SK-N-SH treated with all-trans-retinoic acid at 6 μM for 48 hours (cell line): ENCODE measurements around the gene MRPL36.

Experiments
- ATAC-seq: fragments of 200-7000 bp; cut with Tn5 transposase; 3 replicates; pipeline ENCODE4 v1.9.1; 2020; ENCODE audit warnings: mild to moderate bottlenecking, moderate library complexity
- ARNTL ChIP-seq: fragments of 450-650 bp; formaldehyde crosslinking; IDR thresholded peaks from 2 replicates; pipeline ENCODE4 v1.5.0; 2020; ENCODE audit warnings: low read depth, mild to moderate bottlenecking, moderate library complexity, borderline replicate concordance
- BACH2 ChIP-seq: fragments of 250-450 bp; sonication (Bioruptor Pico); IDR thresholded peaks from 2 replicates; pipeline ENCODE4 v1.9.0; 2021; ENCODE audit warnings: mild to moderate bottlenecking, borderline replicate concordance
- OSR1 ChIP-seq: fragments of 250-450 bp; sonication (Bioruptor Pico); IDR thresholded peaks from 2 replicates; pipeline ENCODE4 v1.8.0; 2022; ENCODE audit warnings: moderate library complexity, mild to moderate bottlenecking, inconsistent platforms
- PATZ1 ChIP-seq: fragments of 250-450 bp; sonication (Bioruptor Pico); IDR thresholded peaks from 2 replicates; pipeline ENCODE4 v1.8.0; 2020; ENCODE audit warnings: mild to moderate bottlenecking, moderate library complexity, borderline replicate concordance
- PPARA ChIP-seq: fragments of 250-450 bp; sonication (Bioruptor Pico); IDR thresholded peaks from 2 replicates; pipeline ENCODE4 v1.5.0; 2020; ENCODE audit warnings: mild to moderate bottlenecking, borderline replicate concordance
- RARB ChIP-seq: fragments of 250-450 bp; sonication (Bioruptor Pico); IDR thresholded peaks from 2 replicates; pipeline ENCODE4 v1.8.0; 2021; ENCODE audit warnings: mild to moderate bottlenecking, moderate library complexity
- SNAI2 ChIP-seq: fragments of 250-450 bp; sonication (Bioruptor Pico); IDR thresholded peaks from 2 replicates; pipeline ENCODE4 v1.5.0; 2020; ENCODE audit warnings: mild to moderate bottlenecking, moderate library complexity
- TCF4 ChIP-seq: fragments of 250-450 bp; sonication (Bioruptor Pico); IDR thresholded peaks from 2 replicates; pipeline ENCODE4 v1.8.0; 2021; ENCODE audit warnings: mild to moderate bottlenecking, moderate library complexity, borderline replicate concordance
- TOX ChIP-seq: fragments of 250-450 bp; sonication (Bioruptor Pico); IDR thresholded peaks from 2 replicates; pipeline ENCODE4 v1.8.0; 2021; ENCODE audit warnings: mild to moderate bottlenecking, moderate library complexity, borderline replicate concordance
- ZC3H10 ChIP-seq: fragments of 250-450 bp; sonication (Bioruptor Pico); IDR thresholded peaks from 2 replicates; pipeline ENCODE4 v1.5.1; 2021; ENCODE audit warnings: mild to moderate bottlenecking, moderate library complexity
- ZFP3 ChIP-seq: fragments of 250-450 bp; sonication (Bioruptor Pico); IDR thresholded peaks from 2 replicates; pipeline ENCODE4 v1.5.0; 2020; ENCODE audit warnings: mild to moderate bottlenecking, moderate library complexity
- ZFP30 ChIP-seq: fragments of 450-650 bp; formaldehyde crosslinking; IDR thresholded peaks from 2 replicates; pipeline ENCODE4 v1.5.0; 2022; ENCODE audit warnings: mild to moderate bottlenecking, moderate library complexity
- ZNF70 ChIP-seq: fragments of 450-650 bp; formaldehyde crosslinking; IDR thresholded peaks from 2 replicates; pipeline ENCODE4 v1.5.0; 2020; ENCODE audit warnings: mild to moderate bottlenecking, moderate library complexity
- ZNF8 ChIP-seq: fragments of 450-650 bp; formaldehyde crosslinking; IDR thresholded peaks from 2 replicates; pipeline ENCODE4 v1.5.0; 2020; ENCODE audit warnings: mild to moderate bottlenecking, moderate library complexity
- TF ChIP-seq, protein P1 (sequence below): fragments of 250-450 bp; sonication (Bioruptor Pico); IDR thresholded peaks from 2 replicates; pipeline ENCODE4 v1.5.1; 2020; ENCODE audit warnings: low read depth, mild to moderate bottlenecking, moderate library complexity
- TF ChIP-seq, protein P2 (sequence below): fragments of 250-450 bp; sonication (Bioruptor Pico); IDR thresholded peaks from 2 replicates; pipeline ENCODE4 v1.8.0; 2021; ENCODE audit warnings: low read depth, mild to moderate bottlenecking, moderate library complexity, borderline replicate concordance
- TF ChIP-seq, protein P3 (sequence below): fragments of 250-450 bp; sonication (Bioruptor Pico); IDR thresholded peaks from 2 replicates; pipeline ENCODE4 v1.5.1; 2021; ENCODE audit warnings: mild to moderate bottlenecking, moderate library complexity
- TF ChIP-seq, protein P4 (sequence below): fragments of 250-450 bp; sonication (Bioruptor Pico); IDR thresholded peaks from 2 replicates; pipeline ENCODE4 v1.5.0; 2020; ENCODE audit warnings: mild to moderate bottlenecking, moderate library complexity

MRPL36 gene

GRCh38 chr5:1749346-1750124 lies 50.1 kb downstream of the MRPL36 start:
- no peak for ATAC-seq
- TF ChIP-seq RARB (CRISPR knock-in tag) (no peak), OSR1 (CRISPR knock-in tag) (no peak), ZNF70 (no peak), TOX (CRISPR knock-in tag) (no peak), PATZ1 (CRISPR knock-in tag) (no peak), ZFP3 (CRISPR knock-in tag) (no peak), SNAI2 (no peak), ZNF8 (CRISPR knock-in tag) (no peak), PPARA (CRISPR knock-in tag) (no peak)
- TF ChIP-seq, protein P1, sequence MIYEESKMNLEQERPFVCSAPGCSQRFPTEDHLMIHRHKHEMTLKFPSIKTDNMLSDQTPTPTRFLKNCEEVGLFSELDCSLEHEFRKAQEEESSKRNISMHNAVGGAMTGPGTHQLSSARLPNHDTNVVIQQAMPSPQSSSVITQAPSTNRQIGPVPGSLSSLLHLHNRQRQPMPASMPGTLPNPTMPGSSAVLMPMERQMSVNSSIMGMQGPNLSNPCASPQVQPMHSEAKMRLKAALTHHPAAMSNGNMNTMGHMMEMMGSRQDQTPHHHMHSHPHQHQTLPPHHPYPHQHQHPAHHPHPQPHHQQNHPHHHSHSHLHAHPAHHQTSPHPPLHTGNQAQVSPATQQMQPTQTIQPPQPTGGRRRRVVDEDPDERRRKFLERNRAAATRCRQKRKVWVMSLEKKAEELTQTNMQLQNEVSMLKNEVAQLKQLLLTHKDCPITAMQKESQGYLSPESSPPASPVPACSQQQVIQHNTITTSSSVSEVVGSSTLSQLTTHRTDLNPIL (CRISPR knock-in tag), result no peak
- TF ChIP-seq, protein P2, sequence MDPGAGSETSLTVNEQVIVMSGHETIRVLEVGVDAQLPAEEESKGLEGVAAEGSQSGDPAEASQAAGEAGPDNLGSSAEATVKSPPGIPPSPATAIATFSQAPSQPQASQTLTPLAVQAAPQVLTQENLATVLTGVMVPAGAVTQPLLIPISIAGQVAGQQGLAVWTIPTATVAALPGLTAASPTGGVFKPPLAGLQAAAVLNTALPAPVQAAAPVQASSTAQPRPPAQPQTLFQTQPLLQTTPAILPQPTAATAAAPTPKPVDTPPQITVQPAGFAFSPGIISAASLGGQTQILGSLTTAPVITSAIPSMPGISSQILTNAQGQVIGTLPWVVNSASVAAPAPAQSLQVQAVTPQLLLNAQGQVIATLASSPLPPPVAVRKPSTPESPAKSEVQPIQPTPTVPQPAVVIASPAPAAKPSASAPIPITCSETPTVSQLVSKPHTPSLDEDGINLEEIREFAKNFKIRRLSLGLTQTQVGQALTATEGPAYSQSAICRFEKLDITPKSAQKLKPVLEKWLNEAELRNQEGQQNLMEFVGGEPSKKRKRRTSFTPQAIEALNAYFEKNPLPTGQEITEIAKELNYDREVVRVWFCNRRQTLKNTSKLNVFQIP, result no peak
- TF ChIP-seq, protein P3, sequence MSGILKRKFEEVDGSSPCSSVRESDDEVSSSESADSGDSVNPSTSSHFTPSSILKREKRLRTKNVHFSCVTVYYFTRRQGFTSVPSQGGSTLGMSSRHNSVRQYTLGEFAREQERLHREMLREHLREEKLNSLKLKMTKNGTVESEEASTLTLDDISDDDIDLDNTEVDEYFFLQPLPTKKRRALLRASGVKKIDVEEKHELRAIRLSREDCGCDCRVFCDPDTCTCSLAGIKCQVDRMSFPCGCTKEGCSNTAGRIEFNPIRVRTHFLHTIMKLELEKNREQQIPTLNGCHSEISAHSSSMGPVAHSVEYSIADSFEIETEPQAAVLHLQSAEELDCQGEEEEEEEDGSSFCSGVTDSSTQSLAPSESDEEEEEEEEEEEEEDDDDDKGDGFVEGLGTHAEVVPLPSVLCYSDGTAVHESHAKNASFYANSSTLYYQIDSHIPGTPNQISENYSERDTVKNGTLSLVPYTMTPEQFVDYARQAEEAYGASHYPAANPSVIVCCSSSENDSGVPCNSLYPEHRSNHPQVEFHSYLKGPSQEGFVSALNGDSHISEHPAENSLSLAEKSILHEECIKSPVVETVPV (CRISPR knock-in tag), result no peak
- TF ChIP-seq, protein P4, sequence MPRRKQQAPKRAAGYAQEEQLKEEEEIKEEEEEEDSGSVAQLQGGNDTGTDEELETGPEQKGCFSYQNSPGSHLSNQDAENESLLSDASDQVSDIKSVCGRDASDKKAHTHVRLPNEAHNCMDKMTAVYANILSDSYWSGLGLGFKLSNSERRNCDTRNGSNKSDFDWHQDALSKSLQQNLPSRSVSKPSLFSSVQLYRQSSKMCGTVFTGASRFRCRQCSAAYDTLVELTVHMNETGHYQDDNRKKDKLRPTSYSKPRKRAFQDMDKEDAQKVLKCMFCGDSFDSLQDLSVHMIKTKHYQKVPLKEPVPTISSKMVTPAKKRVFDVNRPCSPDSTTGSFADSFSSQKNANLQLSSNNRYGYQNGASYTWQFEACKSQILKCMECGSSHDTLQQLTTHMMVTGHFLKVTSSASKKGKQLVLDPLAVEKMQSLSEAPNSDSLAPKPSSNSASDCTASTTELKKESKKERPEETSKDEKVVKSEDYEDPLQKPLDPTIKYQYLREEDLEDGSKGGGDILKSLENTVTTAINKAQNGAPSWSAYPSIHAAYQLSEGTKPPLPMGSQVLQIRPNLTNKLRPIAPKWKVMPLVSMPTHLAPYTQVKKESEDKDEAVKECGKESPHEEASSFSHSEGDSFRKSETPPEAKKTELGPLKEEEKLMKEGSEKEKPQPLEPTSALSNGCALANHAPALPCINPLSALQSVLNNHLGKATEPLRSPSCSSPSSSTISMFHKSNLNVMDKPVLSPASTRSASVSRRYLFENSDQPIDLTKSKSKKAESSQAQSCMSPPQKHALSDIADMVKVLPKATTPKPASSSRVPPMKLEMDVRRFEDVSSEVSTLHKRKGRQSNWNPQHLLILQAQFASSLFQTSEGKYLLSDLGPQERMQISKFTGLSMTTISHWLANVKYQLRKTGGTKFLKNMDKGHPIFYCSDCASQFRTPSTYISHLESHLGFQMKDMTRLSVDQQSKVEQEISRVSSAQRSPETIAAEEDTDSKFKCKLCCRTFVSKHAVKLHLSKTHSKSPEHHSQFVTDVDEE, result no peak
- TF ChIP-seq, all 23 proteins: peak for 0

GRCh38 chr5:1748845-1749244 lies 50.8 kb downstream of the MRPL36 start:
- no peak for TF ChIP-seq SNAI2
- TF ChIP-seq, protein P1 (CRISPR knock-in tag), result no peak
- TF ChIP-seq ZC3H10 (CRISPR knock-in tag), result no peak
- no peak for TF ChIP-seq PATZ1 (CRISPR knock-in tag)
- TF ChIP-seq PPARA (CRISPR knock-in tag), result no peak
- no peak for TF ChIP-seq ZNF8 (CRISPR knock-in tag)
- TF ChIP-seq ARNTL (CRISPR knock-in tag), result no peak
- no peak for TF ChIP-seq TCF4
- TF ChIP-seq, protein P3 (CRISPR knock-in tag), result no peak
- TF ChIP-seq BACH2 (CRISPR knock-in tag), result no peak
- TF ChIP-seq ZFP3 (CRISPR knock-in tag), result no peak
- no peak for TF ChIP-seq ZFP30 (CRISPR knock-in tag)
- TF ChIP-seq, protein P4, result no peak
- no peak for TF ChIP-seq OSR1 (CRISPR knock-in tag)
- ATAC-seq, result no peak
